Right lobe of liver (tissue), 6 donors: ENCODE data around the gene PDSS2. TPM values are rescaled to one million over a fixed set of nuclear protein-coding genes. Genes with fewer than 3 reads are reported as not detected.
"Not testable (repeated sequence)": the region's sequence is repeated elsewhere in the genome, so short reads cannot be mapped to it uniquely, and the experiment has no call there.

Source experiments
- ATAC-seq, 4 donors: fragments of 200-7000 bp; cut with Tn5 transposase; one replicate each; pipeline ENCODE4 v1.9.1; 2020; ENCODE audit warnings: mild to moderate bottlenecking in 4 of 4, moderate library complexity in 4 of 4
- DNase-seq, 3 donors: peaks; one replicate each; pipeline ENCODE4 v3.0.0-alpha.2; 2020
- H3K27ac ChIP-seq, 3 donors: fragments of 200-600 bp; one replicate each; pipeline ENCODE4 v1.8.0; 2022
- H3K27me3 ChIP-seq, 2 donors: fragments of 200-600 bp; one replicate each; pipeline ENCODE4 v1.8.0; 2022
- H3K36me3 ChIP-seq, 4 donors: fragments of 200-600 bp; sonication (generic) in 1 of 4; one replicate each; pipeline versions ENCODE4 v1.5.1 to v1.8.0; 2017 to 2022; ENCODE audit warnings: control low read depth in 1 of 4
- H3K4me1 ChIP-seq, 4 donors: fragments of 200-600 bp; sonication (generic) in 1 of 4; one replicate each; pipeline versions ENCODE4 v1.5.1 to v1.8.0; 2017 to 2022; ENCODE audit warnings: control low read depth in 1 of 4
- H3K4me3 ChIP-seq, 3 donors: fragments of 200-600 bp; one replicate each; pipeline ENCODE4 v1.8.0; 2022
- H3K9me3 ChIP-seq, 4 donors: fragments of 200-600 bp; sonication (generic) in 1 of 4; one replicate each; pipeline versions ENCODE4 v1.5.1 to v1.8.0; 2017 to 2022; ENCODE audit warnings: control low read depth in 1 of 4
- CTCF ChIP-seq, 4 donors: fragments of 200-600 bp in 3 of 4; fragments of 450-650 bp in 1 of 4; IDR thresholded peaks; one replicate each; pipeline versions ENCODE4 v1.5.1 to v1.8.0; 2016 to 2022; ENCODE audit warnings: antibody characterized with exemption in 4 of 4, mild to moderate bottlenecking in 2 of 4
- POLR2A ChIP-seq: fragments of 450-650 bp; IDR thresholded peaks from one replicate; pipeline ENCODE4 v1.6.1; 2017; ENCODE audit warnings: antibody characterized with exemption, mild to moderate bottlenecking
- WGBS: methylation state at CpG from one replicate; pipeline ENCODE4 v1.1.6; 2018; ENCODE audit warnings: low coverage, low lambda C conversion rate; ENCODE audit not compliant: insufficient coverage; ENCODE audit errors: missing lambda C conversion rate; 5-methylcytosine and 5-hydroxymethylcytosine counted together
- intact Hi-C, 2 donors: fragments of 100-400 bp; cut with DNase I; formaldehyde crosslinking; loops; one replicate each; pipeline versions ENCODE4 v1.11.2 to v1.14.1; 2022
- total RNA-seq, 6 experiments: library from RNA; depleted of rRNA in 2 of 6; stranded (reverse); fragments of >200 nt in 2 of 6; fragmentation: NEBNext Ultra II Directional in 3 of 6; extraction: Animal tissue kit (Norgen Biotek cat#: 25700) in 3 of 6; gene quantifications; one replicate each; pipeline versions ENCODE4 v1.1.0 to v1.2.4, GENCODE V29; 2016 to 2023
- donor health status: DM: no; HTN: yes; CAD: no.
- donor health status: DM: no; HTN: no; CAD: no.
- donor health status: DM: no; HTN: no; CAD: no.
- donor health status: DM: no; HTN: yes; CAD: no.
- donor health status: DM: no; HTN: yes; CAD: no.

Gene PDSS2
- total RNA-seq, 6 experiments from 2014 or later = 17.0 to 25.1 (median 19.0) TPM

- Histone ChIP-seq H3K4me1 (no peaks in the 10 kb centered on the region), H3K27ac (no peak overlapping the region), H3K27me3 (no peaks in the 10 kb centered on the region), H3K4me3 (no peak overlapping the region), H3K9me3 (no peaks in the 10 kb centered on the region), H3K36me3 (no peaks in the 10 kb centered on the region)
- WGBS = 94% methylated on average over 2 of the region's 2 CpGs
- intact Hi-C loops = no loop called here
- ATAC-seq = no peak
- no peak for DNase-seq
- TF ChIP-seq POLR2A (no peak), CTCF (IDR thresholded peaks at IDR 0.05) (no peak)
Measured at GRCh38 chr6:107180099-107180498, 279.3 kb downstream of the PDSS2 start.

- ATAC-seq (peak in 2 of 4 donors; percentile 39 to 47), DNase-seq (no peak)
- peak in 3 of 4 donors; percentile 24 to 37 (median 37) for TF ChIP-seq CTCF (IDR thresholded peaks at IDR 0.05)
- TF ChIP-seq POLR2A = no peak
- intact Hi-C loops = no loop called here
- Histone ChIP-seq H3K36me3 (no peaks in the 10 kb centered on the region), H3K4me1 (no peaks in the 10 kb centered on the region), H3K27me3 (no peaks in the 10 kb centered on the region), H3K9me3 (no peaks in the 10 kb centered on the region), H3K27ac (no peak overlapping the region), H3K4me3 (no peak overlapping the region)
- whole genome bisulfite sequencing = 79% methylated on average over 4 of the region's 5 CpGs
Measured at GRCh38 chr6:107179004-107179403, 280.4 kb downstream of the PDSS2 start.

GRCh38 chr6:107173779-107174178, 285.6 kb downstream of the PDSS2 start:
- Histone ChIP-seq H3K9me3 (no peaks in the 10 kb centered on the region), H3K27ac (no peak overlapping the region), H3K27me3 (no peaks in the 10 kb centered on the region), H3K36me3 (no peaks in the 10 kb centered on the region), H3K4me1 (no peaks in the 10 kb centered on the region), H3K4me3 (no peak overlapping the region)
- WGBS = 98% methylated on average over 3 of the region's 3 CpGs
- ATAC-seq (no peak), DNase-seq (no peak)
- intact Hi-C loops = no loop called here
- TF ChIP-seq CTCF (IDR thresholded peaks at IDR 0.05) = no peak
- no peak for TF ChIP-seq POLR2A

GRCh38 chr6:107171513-107171912, 287.9 kb downstream of the PDSS2 start:
- no peak for TF ChIP-seq CTCF (IDR thresholded peaks at IDR 0.05)
- no peak for TF ChIP-seq POLR2A
- no peak overlapping the region for H3K27ac ChIP-seq
- no peak for DNase-seq
- H3K4me3 ChIP-seq = no peak overlapping the region
- H3K27me3 ChIP-seq = no peaks in the 10 kb centered on the region
- ATAC-seq = no peak
- H3K9me3 ChIP-seq = no peaks in the 10 kb centered on the region
- H3K36me3 ChIP-seq = no peaks in the 10 kb centered on the region
- intact Hi-C loops = no loop called here
- H3K4me1 ChIP-seq = no peaks in the 10 kb centered on the region
- 100% methylated on average over 4 of the region's 5 CpGs for WGBS

- ATAC-seq, H3K27me3 ChIP-seq, H3K36me3 ChIP-seq, intact Hi-C loops, DNase-seq, H3K27ac ChIP-seq, H3K4me1 ChIP-seq, H3K4me3 ChIP-seq, H3K9me3 ChIP-seq: not testable (repeated sequence)
- WGBS = 100% methylated on average over 3 of the region's 5 CpGs
Measured at GRCh38 chr6:107164299-107164698, 295.1 kb downstream of the PDSS2 start.
